GM20000 (cell line): Measurements from ENCODE around the gene GET4.

Source experiments
- DNase-seq: peaks from one replicate; pipeline ENCODE4 v3.0.0; 2012; ENCODE audit warnings: low spot score
- CTCF ChIP-seq: IDR thresholded peaks from 2 replicates; pipeline ENCODE4 v1.5.1; 2012; ENCODE audit warnings: mild to moderate bottlenecking, control low read depth; ENCODE audit errors: extremely low read depth, missing control alignments

The GET4 gene

GRCh38 chr7:873367-874002 lies 2.9 kb upstream of the GET4 start:
- peak; percentile 90 for TF ChIP-seq CTCF
- DNase-seq: peak; percentile 88

GRCh38 chr7:874031-874749 lies 2.2 kb upstream of the GET4 start:
- DNase-seq: no peak
- TF ChIP-seq CTCF: no peak

GRCh38 chr7:875051-875450 lies 1.3 kb upstream of the GET4 start:
- DNase-seq: no peak

GRCh38 chr7:875476-876076 lies 778 bp upstream of the GET4 start:
- no peak for DNase-seq

More at GRCh38 chr7:875051-875450, 1.3 kb upstream of the GET4 start:
- TF ChIP-seq CTCF: no peak

GRCh38 chr7:876972-877311 lies 588 bp downstream of the GET4 start:
- TF ChIP-seq CTCF: no peak
- no peak for DNase-seq

More at GRCh38 chr7:875476-876076, 778 bp upstream of the GET4 start:
- TF ChIP-seq CTCF: no peak

- no peak for TF ChIP-seq CTCF
- DNase-seq: no peak
Measured at GRCh38 chr7:877312-878232, 1.2 kb downstream of the GET4 start.

GRCh38 chr7:879093-879492 lies 2.7 kb downstream of the GET4 start:
- TF ChIP-seq CTCF: no peak
- no peak for DNase-seq
